ENCODE measurements around the gene IRF2BP1. TPM values are rescaled to one million over a fixed set of nuclear protein-coding genes. Genes with fewer than 3 reads are reported as not detected.

The IRF2BP1 gene
- total and polyA plus RNA-seq, 2 of the 13 experiments (the other 11 are each of a cell fraction or from before 2014, with no cell fraction given): 4.3 to 14.3 TPM

- TF ChIP-seq, protein P1, sequence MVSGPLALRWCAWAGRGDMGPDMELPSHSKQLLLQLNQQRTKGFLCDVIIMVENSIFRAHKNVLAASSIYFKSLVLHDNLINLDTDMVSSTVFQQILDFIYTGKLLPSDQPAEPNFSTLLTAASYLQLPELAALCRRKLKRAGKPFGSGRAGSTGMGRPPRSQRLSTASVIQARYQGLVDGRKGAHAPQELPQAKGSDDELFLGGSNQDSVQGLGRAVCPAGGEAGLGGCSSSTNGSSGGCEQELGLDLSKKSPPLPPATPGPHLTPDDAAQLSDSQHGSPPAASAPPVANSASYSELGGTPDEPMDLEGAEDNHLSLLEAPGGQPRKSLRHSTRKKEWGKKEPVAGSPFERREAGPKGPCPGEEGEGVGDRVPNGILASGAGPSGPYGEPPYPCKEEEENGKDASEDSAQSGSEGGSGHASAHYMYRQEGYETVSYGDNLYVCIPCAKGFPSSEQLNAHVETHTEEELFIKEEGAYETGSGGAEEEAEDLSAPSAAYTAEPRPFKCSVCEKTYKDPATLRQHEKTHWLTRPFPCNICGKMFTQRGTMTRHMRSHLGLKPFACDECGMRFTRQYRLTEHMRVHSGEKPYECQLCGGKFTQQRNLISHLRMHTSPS (CRISPR knock-in tag; IDR thresholded peaks at IDR 0.05; ENCODE audit: low read depth): no peak
- no peak for TF ChIP-seq ZNF354B (CRISPR knock-in tag; IDR thresholded peaks at IDR 0.05)
- no peak; the same call in none of the 2 replicates for TF ChIP-seq KDM5A (IDR thresholded peaks at IDR 0.05; ENCODE audit: borderline replicate concordance, low read length)
- TF ChIP-seq, protein P2, sequence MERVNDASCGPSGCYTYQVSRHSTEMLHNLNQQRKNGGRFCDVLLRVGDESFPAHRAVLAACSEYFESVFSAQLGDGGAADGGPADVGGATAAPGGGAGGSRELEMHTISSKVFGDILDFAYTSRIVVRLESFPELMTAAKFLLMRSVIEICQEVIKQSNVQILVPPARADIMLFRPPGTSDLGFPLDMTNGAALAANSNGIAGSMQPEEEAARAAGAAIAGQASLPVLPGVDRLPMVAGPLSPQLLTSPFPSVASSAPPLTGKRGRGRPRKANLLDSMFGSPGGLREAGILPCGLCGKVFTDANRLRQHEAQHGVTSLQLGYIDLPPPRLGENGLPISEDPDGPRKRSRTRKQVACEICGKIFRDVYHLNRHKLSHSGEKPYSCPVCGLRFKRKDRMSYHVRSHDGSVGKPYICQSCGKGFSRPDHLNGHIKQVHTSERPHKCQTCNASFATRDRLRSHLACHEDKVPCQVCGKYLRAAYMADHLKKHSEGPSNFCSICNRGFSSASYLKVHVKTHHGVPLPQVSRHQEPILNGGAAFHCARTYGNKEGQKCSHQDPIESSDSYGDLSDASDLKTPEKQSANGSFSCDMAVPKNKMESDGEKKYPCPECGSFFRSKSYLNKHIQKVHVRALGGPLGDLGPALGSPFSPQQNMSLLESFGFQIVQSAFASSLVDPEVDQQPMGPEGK (CRISPR knock-in tag; IDR thresholded peaks at IDR 0.05): peak; percentile 32; the same call in 1 of the 2 replicates
- peak; percentile 18; the same call in 1 of the 2 replicates for TF ChIP-seq MXD4 (CRISPR knock-in tag; IDR thresholded peaks at IDR 0.05)
- TF ChIP-seq ZNF572 (CRISPR knock-in tag; IDR thresholded peaks at IDR 0.05): no peak
- peak; percentile 1; the same call in 1 of the 2 replicates for TF ChIP-seq ZNF777 (CRISPR knock-in tag; IDR thresholded peaks at IDR 0.05)
- TF ChIP-seq, protein P3, sequence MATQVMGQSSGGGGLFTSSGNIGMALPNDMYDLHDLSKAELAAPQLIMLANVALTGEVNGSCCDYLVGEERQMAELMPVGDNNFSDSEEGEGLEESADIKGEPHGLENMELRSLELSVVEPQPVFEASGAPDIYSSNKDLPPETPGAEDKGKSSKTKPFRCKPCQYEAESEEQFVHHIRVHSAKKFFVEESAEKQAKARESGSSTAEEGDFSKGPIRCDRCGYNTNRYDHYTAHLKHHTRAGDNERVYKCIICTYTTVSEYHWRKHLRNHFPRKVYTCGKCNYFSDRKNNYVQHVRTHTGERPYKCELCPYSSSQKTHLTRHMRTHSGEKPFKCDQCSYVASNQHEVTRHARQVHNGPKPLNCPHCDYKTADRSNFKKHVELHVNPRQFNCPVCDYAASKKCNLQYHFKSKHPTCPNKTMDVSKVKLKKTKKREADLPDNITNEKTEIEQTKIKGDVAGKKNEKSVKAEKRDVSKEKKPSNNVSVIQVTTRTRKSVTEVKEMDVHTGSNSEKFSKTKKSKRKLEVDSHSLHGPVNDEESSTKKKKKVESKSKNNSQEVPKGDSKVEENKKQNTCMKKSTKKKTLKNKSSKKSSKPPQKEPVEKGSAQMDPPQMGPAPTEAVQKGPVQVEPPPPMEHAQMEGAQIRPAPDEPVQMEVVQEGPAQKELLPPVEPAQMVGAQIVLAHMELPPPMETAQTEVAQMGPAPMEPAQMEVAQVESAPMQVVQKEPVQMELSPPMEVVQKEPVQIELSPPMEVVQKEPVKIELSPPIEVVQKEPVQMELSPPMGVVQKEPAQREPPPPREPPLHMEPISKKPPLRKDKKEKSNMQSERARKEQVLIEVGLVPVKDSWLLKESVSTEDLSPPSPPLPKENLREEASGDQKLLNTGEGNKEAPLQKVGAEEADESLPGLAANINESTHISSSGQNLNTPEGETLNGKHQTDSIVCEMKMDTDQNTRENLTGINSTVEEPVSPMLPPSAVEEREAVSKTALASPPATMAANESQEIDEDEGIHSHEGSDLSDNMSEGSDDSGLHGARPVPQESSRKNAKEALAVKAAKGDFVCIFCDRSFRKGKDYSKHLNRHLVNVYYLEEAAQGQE (IDR thresholded peaks at IDR 0.05; ENCODE audit: borderline replicate concordance in 1 of 2, low read depth in 1 of 2, low read length in 2 of 2): no peak
- TF ChIP-seq SUZ12 (IDR thresholded peaks at IDR 0.05; ENCODE audit: low read depth, low read length): peak; percentile 95
- no peak for TF ChIP-seq GTF2F1 (IDR thresholded peaks at IDR 0.05; ENCODE audit: low read length)
- TF ChIP-seq RXRB (CRISPR knock-in tag; IDR thresholded peaks at IDR 0.05; ENCODE audit: borderline replicate concordance): 0 out of 2 replicates have a peak, but pooled peaks have one; percentile 47
- no peak for TF ChIP-seq NCOA5 (CRISPR knock-in tag; IDR thresholded peaks at IDR 0.05)
- TF ChIP-seq RBAK (CRISPR knock-in tag; IDR thresholded peaks at IDR 0.05): no peak
- TF ChIP-seq THAP7 (CRISPR knock-in tag; IDR thresholded peaks at IDR 0.05): peak; percentile 37; the same call in 1 of the 2 replicates
- TF ChIP-seq ZMAT5 (CRISPR knock-in tag; IDR thresholded peaks at IDR 0.05; ENCODE audit: borderline replicate concordance, low read depth): no peak
- no peak for TF ChIP-seq ZNF337 (CRISPR knock-in tag; IDR thresholded peaks at IDR 0.05; ENCODE audit: borderline replicate concordance, low read depth)
- 0 out of 2 replicates have a peak, but pooled peaks have one; percentile 13 for TF ChIP-seq KMT2A (CRISPR knock-in tag; IDR thresholded peaks at IDR 0.05)
- no peak; the same call in 1 of the 2 replicates for TF ChIP-seq BCL6 (CRISPR knock-in tag; IDR thresholded peaks at IDR 0.05)
- TF ChIP-seq ZNF569 (CRISPR knock-in tag; IDR thresholded peaks at IDR 0.05; ENCODE audit: borderline replicate concordance): no peak
- no peak for TF ChIP-seq PTBP1 (IDR thresholded peaks at IDR 0.05; ENCODE audit: low read depth, low read length, poor library complexity, severe bottlenecking)
- TF ChIP-seq BHLHE40 (IDR thresholded peaks at IDR 0.05; ENCODE audit: low read length): peak; percentile 96
Observed at GRCh38 chr19:45862564-45863334, 23.2 kb downstream of the IRF2BP1 start, which contains the start of gene SYMPK (continued).

All from HepG2 (cell line).